Stimulated activated CD4-positive, alpha-beta T cell treated with anti-CD3 and anti-CD28 coated beads, TNF-alpha, amount 100 ng/mL, for 1 hour (primary cell): Measurements from ENCODE around the gene DAPK1.

Experiments
- DNase-seq, 3 donors: peaks; one replicate each; pipeline ENCODE4 v3.0.0-alpha.2; 2020; ENCODE audit warnings: low read depth in 3 of 3, low spot score in 1 of 3

The DAPK1 gene

GRCh38 chr9:87681271-87682061, 183.8 kb downstream of the DAPK1 start:
- no peak for DNase-seq

DNA sequence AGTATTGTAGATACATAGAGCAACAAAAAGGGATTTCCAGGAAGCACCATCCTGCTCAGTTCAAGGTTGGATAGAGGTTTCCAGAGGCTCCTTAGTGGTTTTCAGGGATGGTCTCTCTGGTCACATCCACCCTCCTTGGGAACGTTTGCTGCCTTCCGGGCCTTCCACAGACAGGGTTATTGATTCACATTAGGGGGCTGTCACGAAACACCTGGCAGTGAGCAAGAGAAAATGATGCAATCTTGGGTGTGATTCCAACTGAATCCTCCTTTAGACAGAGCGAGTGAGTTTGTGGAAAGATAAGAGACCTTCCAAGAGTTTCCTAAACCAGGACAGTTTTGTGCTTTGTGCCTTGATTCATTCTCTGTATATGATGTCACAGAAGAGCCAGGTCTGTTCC, 184.4 kb downstream of the DAPK1 start:
- DNase-seq: no peak

DNA sequence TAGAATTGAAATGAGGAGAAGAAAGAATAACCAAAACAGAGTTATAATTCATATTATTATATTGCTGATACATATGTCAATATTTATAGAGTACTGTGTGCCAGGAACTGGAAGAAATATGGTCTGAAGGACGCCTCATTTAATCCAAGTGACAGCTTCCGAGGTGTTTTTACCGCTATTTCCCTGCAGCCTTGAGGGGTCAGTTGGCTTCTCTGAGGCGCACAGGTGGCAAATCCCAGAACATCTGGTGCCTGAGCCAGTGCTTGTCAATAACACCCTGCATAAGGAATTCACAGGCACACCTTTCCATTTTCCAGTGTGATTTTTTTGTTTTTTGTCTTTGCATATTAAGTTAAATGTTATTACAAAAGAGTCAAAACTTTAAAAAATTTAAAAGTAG, 185.0 kb downstream of the DAPK1 start:
- no peak for DNase-seq

GRCh38 chr9:87683751-87684626, 186.3 kb downstream of the DAPK1 start:
- DNase-seq: no peak

DNA sequence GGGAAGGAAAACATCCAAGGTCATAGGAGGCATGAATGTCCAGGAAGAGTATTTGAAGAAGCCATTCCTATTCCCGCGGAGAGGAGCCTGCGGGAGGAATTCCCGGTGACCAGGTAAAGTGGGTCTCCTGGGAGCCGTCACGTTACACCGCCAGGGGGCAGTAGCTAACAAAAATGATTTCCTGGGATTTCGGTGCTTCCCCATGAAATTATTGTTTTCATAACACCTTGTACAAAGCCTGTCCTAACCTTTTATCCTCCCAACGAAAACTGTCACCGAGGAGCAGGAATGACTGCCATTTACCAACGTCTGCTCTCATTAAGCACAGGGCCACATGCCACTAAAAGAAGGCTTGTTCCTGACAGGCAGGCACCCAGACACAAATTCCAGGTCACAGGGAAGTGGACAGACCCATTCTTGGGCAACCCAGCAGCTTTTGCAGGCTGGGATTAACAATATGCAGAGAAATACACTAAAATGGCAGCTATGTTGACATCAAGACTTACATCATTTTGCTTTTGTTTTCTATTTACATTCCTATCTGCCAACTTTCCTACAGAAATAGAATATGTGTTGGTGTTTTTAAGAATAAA, 187.1 kb downstream of the DAPK1 start:
- no peak for DNase-seq

DNA sequence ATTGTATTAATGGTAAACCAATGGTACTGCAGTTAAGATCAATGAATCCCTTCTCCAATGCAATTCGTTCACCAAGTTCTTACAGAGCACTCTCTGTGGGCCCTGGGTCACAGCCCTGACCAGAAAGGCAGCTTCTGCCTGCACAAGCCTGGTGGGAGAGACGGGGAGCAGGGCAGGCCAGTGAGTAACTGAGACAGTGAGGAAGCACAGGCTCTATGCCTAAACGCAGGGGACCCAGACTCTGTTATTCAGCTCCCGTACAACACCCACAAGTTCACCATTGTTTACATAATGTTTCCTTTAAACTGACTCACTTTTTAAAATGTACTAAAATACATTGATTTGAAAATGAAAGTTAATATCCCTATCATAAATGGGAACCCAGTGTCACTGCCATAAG, 187.8 kb downstream of the DAPK1 start:
- DNase-seq: no peak

- DNase-seq: no peak
Measured at GRCh38 chr9:87685871-87686519, 188.3 kb downstream of the DAPK1 start.

- DNase-seq: no peak
Measured at GRCh38 chr9:87686520-87687090, 188.9 kb downstream of the DAPK1 start.

DNA sequence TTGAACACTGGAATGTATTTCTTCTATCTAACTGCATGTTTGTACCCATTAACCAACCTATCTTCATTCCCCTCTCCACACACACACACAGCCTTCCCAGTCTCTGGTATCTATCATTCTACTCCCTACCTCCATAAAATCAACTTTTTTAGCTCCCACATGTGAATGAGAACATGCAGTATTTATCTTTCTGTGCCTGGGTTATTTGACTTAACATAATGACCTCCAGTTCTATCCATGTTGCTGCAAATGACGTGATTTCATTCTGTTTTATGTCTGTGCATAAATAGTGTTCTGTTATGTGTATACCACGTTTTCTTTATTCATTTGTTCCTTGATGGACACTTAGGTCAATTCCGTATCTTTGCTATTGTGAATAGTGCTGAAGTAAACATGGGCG, 189.5 kb downstream of the DAPK1 start:
- DNase-seq: no peak

GRCh38 chr9:87694236-87694755, 196.6 kb downstream of the DAPK1 start:
- DNase-seq: no peak

DNA sequence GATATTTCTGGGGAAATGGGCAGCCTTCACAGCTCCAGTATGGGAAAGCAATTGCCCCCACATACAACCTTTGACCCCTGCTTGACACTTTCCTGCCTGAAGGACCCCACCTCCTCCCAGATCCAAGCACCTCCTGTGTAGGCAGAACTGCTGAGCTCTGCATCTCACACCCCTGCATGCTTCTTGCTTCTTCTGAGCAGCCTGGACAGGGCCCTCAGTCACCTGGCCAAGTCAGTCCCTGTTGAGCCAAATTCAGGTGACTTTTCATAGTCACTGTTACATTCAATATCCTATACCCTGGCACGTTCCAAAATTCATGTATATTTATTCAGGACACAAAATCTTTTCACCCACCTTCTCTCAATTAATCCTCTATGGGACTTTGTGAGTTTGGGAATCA, 197.9 kb downstream of the DAPK1 start:
- no peak for DNase-seq

- DNase-seq: no peak
Measured at GRCh38 chr9:87696641-87697040, 199.0 kb downstream of the DAPK1 start.

DNA sequence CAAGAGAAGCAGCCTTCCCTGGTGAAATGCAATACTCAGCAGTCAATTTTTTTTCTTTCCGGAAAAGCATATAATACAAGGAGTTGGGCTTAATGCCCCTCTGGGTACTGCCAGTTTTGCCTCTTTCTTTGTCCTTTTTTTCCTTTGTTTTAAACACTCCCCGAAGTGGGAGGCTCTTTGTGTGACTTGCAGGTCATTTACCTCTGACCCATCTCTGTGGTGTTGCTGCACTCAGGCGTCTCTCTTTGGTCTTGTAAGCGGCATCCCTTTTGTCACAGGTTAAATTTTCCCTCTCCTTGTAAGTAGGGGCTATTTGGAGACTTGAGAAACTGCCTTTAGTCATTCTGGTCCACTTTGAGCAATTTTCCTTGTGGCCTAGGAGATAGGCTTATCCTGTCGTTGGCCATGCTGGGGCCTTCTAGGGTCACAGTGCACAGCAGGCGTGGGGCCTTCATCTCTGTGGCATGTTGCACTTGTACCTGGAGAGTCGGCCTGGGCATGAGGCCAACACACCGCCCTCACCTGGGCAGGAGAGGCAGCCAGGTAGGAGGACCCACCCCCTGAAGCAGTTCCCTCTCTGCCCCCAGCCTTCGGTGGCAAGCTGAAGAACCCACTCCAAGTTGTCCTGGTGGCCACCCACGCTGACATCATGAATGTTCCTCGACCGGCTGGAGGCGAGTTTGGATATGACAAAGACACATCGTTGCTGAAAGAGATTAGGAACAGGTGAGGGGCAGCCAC, 200.6 kb downstream of the DAPK1 start:
- DNase-seq: no peak

- DNase-seq: no peak
Measured at GRCh38 chr9:87699835-87700234, 202.2 kb downstream of the DAPK1 start.

GRCh38 chr9:87701491-87701890, 203.8 kb downstream of the DAPK1 start:
- no peak for DNase-seq

- no peak for DNase-seq
Measured at GRCh38 chr9:87701931-87702421, 204.3 kb downstream of the DAPK1 start.

DNA sequence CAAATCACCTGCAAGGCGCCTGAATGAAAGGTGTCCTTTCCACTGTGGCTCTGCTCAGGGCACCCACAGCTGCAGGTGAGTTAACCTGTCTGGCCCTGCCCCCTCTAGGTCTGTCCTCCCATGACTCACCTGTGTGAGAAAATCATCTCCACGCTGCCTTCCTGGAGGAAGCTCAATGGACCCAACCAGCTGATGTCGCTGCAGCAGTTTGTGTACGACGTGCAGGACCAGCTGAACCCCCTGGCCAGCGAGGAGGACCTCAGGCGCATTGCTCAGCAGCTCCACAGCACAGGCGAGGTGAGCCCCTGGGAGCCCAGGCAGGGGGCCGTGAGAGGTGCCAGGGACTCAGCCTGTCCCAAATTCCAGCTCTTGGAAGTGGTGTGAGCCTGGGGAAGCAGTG, 205.3 kb downstream of the DAPK1 start:
- no peak for DNase-seq

GRCh38 chr9:87703636-87704276, 206.1 kb downstream of the DAPK1 start:
- no peak for DNase-seq

- DNase-seq: no peak
Measured at GRCh38 chr9:87704342-87704741, 206.7 kb downstream of the DAPK1 start.
